Effector memory CD4-positive, alpha-beta T cell (primary cell): ENCODE measurements around the gene ADORA1.

Source experiments
- DNase-seq, 3 donors: peaks; one replicate each; pipeline ENCODE4 v3.0.0-alpha.2; 2020
- H3K27ac ChIP-seq: 2 replicates; pipeline ENCODE4 v1.7.0; 2013; ENCODE audit warnings: mild to moderate bottlenecking, low read length, moderate library complexity; ENCODE audit not compliant: insufficient read depth, poor library complexity, severe bottlenecking
- H3K27me3 ChIP-seq: replicated peaks from 2 replicates; pipeline ENCODE4 v1.7.0; 2013; ENCODE audit warnings: mild to moderate bottlenecking, low read length; ENCODE audit not compliant: insufficient read depth, control insufficient read depth, poor library complexity, severe bottlenecking
- H3K36me3 ChIP-seq: 2 replicates; pipeline ENCODE4 v1.7.0; 2013; ENCODE audit warnings: mild to moderate bottlenecking, low read length, moderate library complexity; ENCODE audit not compliant: control insufficient read depth, insufficient read depth
- H3K4me1 ChIP-seq: 2 replicates; pipeline ENCODE4 v1.7.0; 2013; ENCODE audit warnings: low read length, mild to moderate bottlenecking; ENCODE audit not compliant: control insufficient read depth, insufficient read depth, poor library complexity, severe bottlenecking
- H3K4me3 ChIP-seq: 2 replicates; pipeline ENCODE4 v1.7.0; 2013; ENCODE audit warnings: low read length, low read depth, mild to moderate bottlenecking; ENCODE audit not compliant: insufficient read depth, poor library complexity, severe bottlenecking
- H3K9me3 ChIP-seq: 2 replicates; pipeline ENCODE4 v1.7.0; 2013; ENCODE audit warnings: mild to moderate bottlenecking, low read length, moderate library complexity; ENCODE audit not compliant: control insufficient read depth

Gene ADORA1

GRCh38 chr1:203149188-203149840 is 21.8 kb downstream of the ADORA1 start:
- no peak for DNase-seq
- Histone ChIP-seq H3K4me1 (no peaks in the 10 kb centered on the region), H3K9me3 (no peaks in the 10 kb centered on the region), H3K27me3 (no peaks in the 10 kb centered on the region), H3K27ac (no peak overlapping the region), H3K36me3 (no peaks in the 10 kb centered on the region), H3K4me3 (no peak overlapping the region)

- no peak overlapping the region for H3K27ac ChIP-seq
- no peak overlapping the region for H3K4me3 ChIP-seq
- H3K27me3 ChIP-seq: no peaks in the 10 kb centered on the region
- no peaks in the 10 kb centered on the region for H3K4me1 ChIP-seq
- DNase-seq: no peak
- no peaks in the 10 kb centered on the region for H3K36me3 ChIP-seq
- H3K9me3 ChIP-seq: no peaks in the 10 kb centered on the region
These were observed 23.2 kb downstream of the ADORA1 start for GRCh38 chr1:203150511-203151297.

- DNase-seq: no peak
These were observed 24.0 kb downstream of the ADORA1 start for GRCh38 chr1:203151362-203152157.

GRCh38 chr1:203152158-203153034 is 24.9 kb downstream of the ADORA1 start:
- no peaks in the 10 kb centered on the region for H3K36me3 ChIP-seq
- no peaks in the 10 kb centered on the region for H3K27me3 ChIP-seq
- no peaks in the 10 kb centered on the region for H3K9me3 ChIP-seq
- no peak overlapping the region for H3K27ac ChIP-seq
- H3K4me1 ChIP-seq: no peaks in the 10 kb centered on the region
- DNase-seq: no peak
- H3K4me3 ChIP-seq: no peak overlapping the region

More at GRCh38 chr1:203151362-203152157, 24.0 kb downstream of the ADORA1 start:
- H3K9me3 ChIP-seq: no peaks in the 10 kb centered on the region
- no peak overlapping the region for H3K4me3 ChIP-seq
- H3K27me3 ChIP-seq: no peaks in the 10 kb centered on the region
- H3K27ac ChIP-seq: no peak overlapping the region
- no peaks in the 10 kb centered on the region for H3K36me3 ChIP-seq
- H3K4me1 ChIP-seq: no peaks in the 10 kb centered on the region

DNA sequence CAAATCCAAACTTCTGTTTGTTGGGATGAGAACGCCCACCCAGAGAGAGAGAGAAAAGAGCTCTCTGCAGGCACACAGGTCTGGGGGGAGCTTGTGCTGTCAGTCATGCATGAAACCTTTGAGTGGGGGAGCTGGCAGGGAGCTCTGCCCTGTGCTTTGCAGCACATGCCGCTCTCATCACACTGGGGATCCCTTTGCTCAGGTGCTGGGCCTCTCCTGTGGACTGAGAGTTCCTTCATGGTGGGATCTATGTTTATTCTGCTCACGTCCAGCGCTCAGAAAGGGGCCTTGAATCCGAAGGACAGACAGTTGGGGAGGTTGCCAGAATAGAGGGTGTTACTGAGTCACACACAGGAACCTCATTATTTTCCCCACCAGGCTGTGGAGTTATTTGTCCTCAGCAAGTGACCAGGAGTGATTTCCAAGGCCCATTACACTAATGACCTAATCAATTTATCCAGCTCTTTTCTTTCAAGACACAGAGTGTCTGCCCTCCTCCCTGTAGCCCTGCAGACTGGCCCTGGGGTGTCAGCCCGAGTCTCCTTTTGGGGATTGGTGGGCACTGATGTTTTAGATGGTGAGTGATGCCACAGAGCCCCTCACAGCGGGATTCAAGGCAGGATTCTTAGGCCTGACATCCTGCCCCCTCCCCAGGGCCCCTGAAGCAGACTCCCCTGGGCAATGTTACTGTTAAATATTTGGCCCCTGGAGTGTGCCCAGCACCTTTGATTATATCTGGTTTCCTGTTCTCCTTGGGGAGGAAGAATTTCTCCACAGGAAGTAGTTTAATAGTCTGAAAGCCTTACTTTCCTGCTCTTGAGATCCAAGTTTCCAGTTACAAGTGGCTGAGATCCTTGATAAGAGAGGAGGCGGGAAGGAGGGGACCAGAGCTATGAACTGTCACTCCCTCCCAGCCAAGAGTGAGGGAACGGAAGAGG is 25.8 kb downstream of the ADORA1 start:
- no peak overlapping the region for H3K27ac ChIP-seq
- DNase-seq: no peak
- H3K4me1 ChIP-seq: no peaks in the 10 kb centered on the region
- H3K27me3 ChIP-seq: no peaks in the 10 kb centered on the region
- H3K4me3 ChIP-seq: no peak overlapping the region
- no peaks in the 10 kb centered on the region for H3K9me3 ChIP-seq
- no peaks in the 10 kb centered on the region for H3K36me3 ChIP-seq

DNA sequence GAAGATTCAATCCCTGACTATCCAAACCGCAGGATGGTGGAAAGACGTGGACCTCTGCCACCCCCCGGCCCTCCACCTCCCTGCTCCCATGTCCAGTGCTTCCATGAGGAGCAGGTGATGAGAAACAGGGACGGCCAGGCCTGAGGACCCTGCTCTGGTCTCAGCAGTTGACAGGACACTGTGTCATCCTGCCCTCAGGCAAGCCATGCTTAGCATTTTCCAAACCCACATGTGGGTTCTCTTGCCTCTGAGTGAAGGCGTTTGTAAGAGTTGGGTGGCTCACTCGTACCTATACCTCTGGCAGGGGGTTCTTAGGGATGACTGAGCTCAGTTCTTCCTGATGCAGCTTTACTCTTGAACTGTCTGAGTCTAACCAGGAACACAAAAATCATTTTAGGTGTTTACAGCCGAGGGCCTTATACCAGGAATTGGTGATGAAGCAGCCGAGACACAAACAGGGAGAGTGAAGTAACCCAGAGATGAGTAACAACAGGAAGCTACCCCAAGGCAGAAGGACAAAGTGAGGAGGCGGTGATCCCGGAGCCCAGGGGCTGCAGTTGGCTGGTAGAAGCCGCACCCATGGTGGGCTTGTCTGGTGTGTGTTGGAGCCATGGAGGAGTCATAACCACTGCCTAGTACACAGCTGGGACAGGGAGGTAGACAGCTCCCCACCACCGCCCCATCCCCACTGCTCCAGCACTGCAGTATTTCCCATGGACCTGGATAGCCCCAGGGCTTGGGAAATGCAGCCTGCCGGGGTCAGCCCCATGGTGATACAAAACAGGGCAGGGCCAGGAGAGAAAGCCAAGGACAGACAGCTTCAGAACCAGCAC is 26.7 kb downstream of the ADORA1 start:
- no peak overlapping the region for H3K27ac ChIP-seq

DNA sequence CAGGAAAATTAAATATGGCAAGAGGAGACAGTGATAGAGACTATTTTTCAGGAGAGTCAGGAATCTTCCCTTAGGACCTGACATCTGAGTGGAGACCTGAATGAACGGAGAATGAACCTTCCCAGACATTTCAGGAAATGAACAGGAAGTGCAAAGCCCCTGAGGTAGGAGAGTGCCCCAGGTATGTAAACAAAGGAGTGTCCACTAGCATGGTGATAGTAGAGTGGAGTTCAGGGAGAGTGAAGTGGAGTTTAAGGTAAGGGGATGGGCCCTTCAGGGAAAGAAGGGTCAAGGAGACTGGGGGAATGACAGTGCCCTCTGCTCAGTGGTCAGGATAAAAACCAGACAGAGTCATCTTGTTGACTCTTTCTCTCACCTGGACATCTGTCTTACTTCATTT is 28.8 kb downstream of the ADORA1 start:
- Histone ChIP-seq H3K27ac (no peak overlapping the region), H3K9me3 (no peaks in the 10 kb centered on the region), H3K36me3 (no peaks in the 10 kb centered on the region), H3K4me3 (no peak overlapping the region), H3K4me1 (no peaks in the 10 kb centered on the region), H3K27me3 (no peaks in the 10 kb centered on the region)
- no peak for DNase-seq

More for the DNA sequence above, 26.7 kb downstream of the ADORA1 start:
- no peaks in the 10 kb centered on the region for H3K27me3 ChIP-seq
- no peaks in the 10 kb centered on the region for H3K9me3 ChIP-seq
- DNase-seq: no peak
- no peak overlapping the region for H3K4me3 ChIP-seq
- H3K4me1 ChIP-seq: no peaks in the 10 kb centered on the region
- H3K36me3 ChIP-seq: no peaks in the 10 kb centered on the region

- no peak for DNase-seq
- Histone ChIP-seq H3K36me3 (no peaks in the 10 kb centered on the region), H3K27me3 (no peaks in the 10 kb centered on the region), H3K4me1 (no peaks in the 10 kb centered on the region), H3K27ac (no peak overlapping the region), H3K4me3 (no peak overlapping the region), H3K9me3 (no peaks in the 10 kb centered on the region)
These were observed 30.9 kb downstream of the ADORA1 start for GRCh38 chr1:203158423-203158822.
